ENCODE data around the gene LY6G6C.

Gene LY6G6C

GRCh38 chr6:31725502-31726350 is 4.2 kb upstream of the LY6G6C start:
- Histone ChIP-seq H3K79me2 (ENCODE audit: control insufficient read depth, insufficient read depth, low read length, unreplicated experiment) (no peaks in the 10 kb centered on the region), H3K36me3 (ENCODE audit: insufficient read depth, low read length) (no peaks in the 10 kb centered on the region), H3K4me3 (ENCODE audit: low read depth, low read length) (no peak overlapping the region), H3K27ac (ENCODE audit: low read depth, low read length) (no peak overlapping the region), H3K27me3 (ENCODE audit: insufficient read depth, low read length) (no peaks in the 10 kb centered on the region), H3K4me1 (ENCODE audit: control insufficient read depth, insufficient read depth, low read length, unreplicated experiment) (peaks cover 10% of the 10 kb centered on the region), H2AFZ (ENCODE audit: low read length, unreplicated experiment) (no peak overlapping the region)

GRCh38 chr6:31723980-31724691 is 2.6 kb upstream of the LY6G6C start:
- no peaks in the 10 kb centered on the region for H3K27me3 ChIP-seq (ENCODE audit: insufficient read depth, low read length)
- H3K4me3 ChIP-seq (ENCODE audit: low read depth, low read length), result no peak overlapping the region
- H3K4me1 ChIP-seq (ENCODE audit: control insufficient read depth, insufficient read depth, low read length, unreplicated experiment), result peaks cover 8% of the 10 kb centered on the region
- no peaks in the 10 kb centered on the region for H3K79me2 ChIP-seq (ENCODE audit: control insufficient read depth, insufficient read depth, low read length, unreplicated experiment)
- no peak overlapping the region for H2AFZ ChIP-seq (ENCODE audit: low read length, unreplicated experiment)
- H3K27ac ChIP-seq (ENCODE audit: low read depth, low read length), result no peak overlapping the region
- H3K36me3 ChIP-seq (ENCODE audit: insufficient read depth, low read length), result no peaks in the 10 kb centered on the region

GRCh38 chr6:31723245-31723979 is 1.9 kb upstream of the LY6G6C start, which contains the start of gene MPIG6B:
MPIG6B (plus strand) TSS chr6:31723373; CDS start chr6:31723384, 11 bp downstream.
- Histone ChIP-seq H2AFZ (ENCODE audit: low read length, unreplicated experiment) (no peak within 1 kb of the TSS), H3K4me3 (ENCODE audit: low read depth, low read length) (no peak within 1 kb of the TSS), H3K4me1 (ENCODE audit: control insufficient read depth, insufficient read depth, low read length, unreplicated experiment) (peaks cover under 1% of the 10 kb centered on the region)

GRCh38 chr6:31722173-31722572 is 627 bp upstream of the LY6G6C start:
- Histone ChIP-seq H2AFZ (ENCODE audit: low read length, unreplicated experiment) (no peak overlapping the region), H3K4me3 (ENCODE audit: low read depth, low read length) (no peak overlapping the region), H3K27ac (ENCODE audit: low read depth, low read length) (no peak overlapping the region), H3K79me2 (ENCODE audit: control insufficient read depth, insufficient read depth, low read length, unreplicated experiment) (no peaks in the 10 kb centered on the region), H3K36me3 (ENCODE audit: insufficient read depth, low read length) (no peaks in the 10 kb centered on the region), H3K27me3 (ENCODE audit: insufficient read depth, low read length) (no peaks in the 10 kb centered on the region), H3K4me1 (ENCODE audit: control insufficient read depth, insufficient read depth, low read length, unreplicated experiment) (no peaks in the 10 kb centered on the region)

More at GRCh38 chr6:31723245-31723979, 1.9 kb upstream of the LY6G6C start, which contains the start of gene MPIG6B:
- H3K27ac ChIP-seq (ENCODE audit: low read depth, low read length), result no peak within 1 kb of the TSS
- no peaks in the 10 kb centered on the region for H3K27me3 ChIP-seq (ENCODE audit: insufficient read depth, low read length)
- no peaks in the 10 kb centered on the region for H3K36me3 ChIP-seq (ENCODE audit: insufficient read depth, low read length)
- no peaks in the 10 kb centered on the region for H3K79me2 ChIP-seq (ENCODE audit: control insufficient read depth, insufficient read depth, low read length, unreplicated experiment)

GRCh38 chr6:31720196-31720770 is 1.3 kb downstream of the LY6G6C start:
- Histone ChIP-seq H3K27me3 (ENCODE audit: insufficient read depth, low read length) (no peaks in the 10 kb centered on the region), H2AFZ (ENCODE audit: low read length, unreplicated experiment) (no peak overlapping the region), H3K36me3 (ENCODE audit: insufficient read depth, low read length) (no peaks in the 10 kb centered on the region), H3K79me2 (ENCODE audit: control insufficient read depth, insufficient read depth, low read length, unreplicated experiment) (no peaks in the 10 kb centered on the region), H3K4me3 (ENCODE audit: low read depth, low read length) (no peak overlapping the region), H3K4me1 (ENCODE audit: control insufficient read depth, insufficient read depth, low read length, unreplicated experiment) (no peaks in the 10 kb centered on the region), H3K27ac (ENCODE audit: low read depth, low read length) (no peak overlapping the region)

GRCh38 chr6:31719001-31719400 is 2.5 kb downstream of the LY6G6C start:
- H2AFZ ChIP-seq (ENCODE audit: low read length, unreplicated experiment), result no peak overlapping the region
- H3K27ac ChIP-seq (ENCODE audit: low read depth, low read length), result no peak overlapping the region
- no peaks in the 10 kb centered on the region for H3K79me2 ChIP-seq (ENCODE audit: control insufficient read depth, insufficient read depth, low read length, unreplicated experiment)
- no peaks in the 10 kb centered on the region for H3K27me3 ChIP-seq (ENCODE audit: insufficient read depth, low read length)
- no peaks in the 10 kb centered on the region for H3K4me1 ChIP-seq (ENCODE audit: control insufficient read depth, insufficient read depth, low read length, unreplicated experiment)
- no peaks in the 10 kb centered on the region for H3K36me3 ChIP-seq (ENCODE audit: insufficient read depth, low read length)
- H3K4me3 ChIP-seq (ENCODE audit: low read depth, low read length), result no peak overlapping the region

- H3K79me2 ChIP-seq (ENCODE audit: control insufficient read depth, insufficient read depth, low read length, unreplicated experiment), result no peaks in the 10 kb centered on the region
- no peaks in the 10 kb centered on the region for H3K4me1 ChIP-seq (ENCODE audit: control insufficient read depth, insufficient read depth, low read length, unreplicated experiment)
- no peak overlapping the region for H3K27ac ChIP-seq (ENCODE audit: low read depth, low read length)
- H2AFZ ChIP-seq (ENCODE audit: low read length, unreplicated experiment), result no peak overlapping the region
- H3K27me3 ChIP-seq (ENCODE audit: insufficient read depth, low read length), result no peaks in the 10 kb centered on the region
- no peaks in the 10 kb centered on the region for H3K36me3 ChIP-seq (ENCODE audit: insufficient read depth, low read length)
- no peak overlapping the region for H3K4me3 ChIP-seq (ENCODE audit: low read depth, low read length)
Observed at GRCh38 chr6:31718265-31718664, 3.3 kb downstream of the LY6G6C start.

GRCh38 chr6:31717499-31718222 is 3.9 kb downstream of the LY6G6C start:
- Histone ChIP-seq H3K4me1 (ENCODE audit: control insufficient read depth, insufficient read depth, low read length, unreplicated experiment) (no peaks in the 10 kb centered on the region), H3K27me3 (ENCODE audit: insufficient read depth, low read length) (no peaks in the 10 kb centered on the region), H2AFZ (ENCODE audit: low read length, unreplicated experiment) (no peak overlapping the region), H3K27ac (ENCODE audit: low read depth, low read length) (no peak overlapping the region), H3K4me3 (ENCODE audit: low read depth, low read length) (no peak overlapping the region), H3K36me3 (ENCODE audit: insufficient read depth, low read length) (no peaks in the 10 kb centered on the region), H3K79me2 (ENCODE audit: control insufficient read depth, insufficient read depth, low read length, unreplicated experiment) (no peaks in the 10 kb centered on the region)

GRCh38 chr6:31715022-31715958 is 6.3 kb downstream of the LY6G6C start, which contains the start of gene LY6G6D:
LY6G6D (plus strand) TSS chr6:31715348; CDS start chr6:31715356, 8 bp downstream.
- Histone ChIP-seq H3K27me3 (ENCODE audit: insufficient read depth, low read length) (no peaks in the 10 kb centered on the region), H3K27ac (ENCODE audit: low read depth, low read length) (no peak within 1 kb of the TSS), H3K36me3 (ENCODE audit: insufficient read depth, low read length) (no peaks in the 10 kb centered on the region), H3K4me1 (ENCODE audit: control insufficient read depth, insufficient read depth, low read length, unreplicated experiment) (no peaks in the 10 kb centered on the region), H2AFZ (ENCODE audit: low read length, unreplicated experiment) (no peak within 1 kb of the TSS), H3K4me3 (ENCODE audit: low read depth, low read length) (no peak within 1 kb of the TSS), H3K79me2 (ENCODE audit: control insufficient read depth, insufficient read depth, low read length, unreplicated experiment) (no peaks in the 10 kb centered on the region)
